Fibroblast of lung (primary cell): ENCODE measurements around the gene POLR2F.

ENCODE experiments used
- EZH2 ChIP-seq: IDR thresholded peaks from 2 replicates; pipeline ENCODE4 v1.5.1; 2012; ENCODE audit warnings: low read length, control low read depth, mild to moderate bottlenecking; ENCODE audit errors: missing control alignments
- TF ChIP-seq, protein P1 (sequence below), 2 donors: IDR thresholded peaks in 1 of 2; conservative IDR thresholded peaks in 1 of 2; 1 replicate in 1 of 2; 2 replicates in 1 of 2; pipeline ENCODE4 v1.5.1; 2011 to 2012; ENCODE audit warnings: low read length in 2 of 2, control low read depth in 1 of 2, inconsistent platforms in 1 of 2, low read depth in 1 of 2, mild to moderate bottlenecking in 1 of 2

DNA sequence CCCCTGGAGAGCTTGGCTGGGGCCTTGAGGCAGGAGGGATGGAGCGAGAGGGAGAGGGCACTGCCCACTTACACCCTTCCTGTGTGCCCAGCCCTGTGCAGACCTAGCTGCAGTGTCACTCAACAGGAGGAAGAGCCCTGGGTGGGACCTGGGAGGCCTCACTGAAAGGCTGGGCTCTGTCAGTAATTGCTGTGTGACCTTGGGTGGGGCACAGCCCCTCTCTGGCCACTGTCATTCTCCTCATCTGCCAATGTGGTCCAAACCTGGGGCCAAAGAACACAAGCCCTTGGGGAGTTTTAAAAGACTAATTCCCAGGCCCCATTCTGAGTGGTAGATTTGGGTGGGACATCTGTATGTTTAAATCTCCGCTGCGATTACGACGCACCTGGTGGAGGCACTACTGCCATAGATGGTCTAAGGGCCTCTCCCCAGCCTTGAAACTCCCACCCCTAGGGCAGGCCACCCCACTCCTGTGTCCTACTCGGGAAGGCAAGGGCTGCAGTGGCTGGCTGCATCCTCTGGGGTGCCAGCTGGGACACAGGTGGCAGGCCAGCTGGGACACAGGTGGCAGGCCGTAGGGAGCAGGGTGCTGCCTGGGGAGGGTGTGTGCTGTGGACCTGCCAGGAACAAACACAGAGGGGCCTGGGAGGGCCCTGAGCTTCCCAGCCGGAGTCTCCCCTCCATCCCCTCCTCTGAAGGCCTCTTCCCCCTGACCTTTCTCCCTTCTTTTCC, 43.2 kb downstream of the POLR2F start:
- TF ChIP-seq, protein P1, sequence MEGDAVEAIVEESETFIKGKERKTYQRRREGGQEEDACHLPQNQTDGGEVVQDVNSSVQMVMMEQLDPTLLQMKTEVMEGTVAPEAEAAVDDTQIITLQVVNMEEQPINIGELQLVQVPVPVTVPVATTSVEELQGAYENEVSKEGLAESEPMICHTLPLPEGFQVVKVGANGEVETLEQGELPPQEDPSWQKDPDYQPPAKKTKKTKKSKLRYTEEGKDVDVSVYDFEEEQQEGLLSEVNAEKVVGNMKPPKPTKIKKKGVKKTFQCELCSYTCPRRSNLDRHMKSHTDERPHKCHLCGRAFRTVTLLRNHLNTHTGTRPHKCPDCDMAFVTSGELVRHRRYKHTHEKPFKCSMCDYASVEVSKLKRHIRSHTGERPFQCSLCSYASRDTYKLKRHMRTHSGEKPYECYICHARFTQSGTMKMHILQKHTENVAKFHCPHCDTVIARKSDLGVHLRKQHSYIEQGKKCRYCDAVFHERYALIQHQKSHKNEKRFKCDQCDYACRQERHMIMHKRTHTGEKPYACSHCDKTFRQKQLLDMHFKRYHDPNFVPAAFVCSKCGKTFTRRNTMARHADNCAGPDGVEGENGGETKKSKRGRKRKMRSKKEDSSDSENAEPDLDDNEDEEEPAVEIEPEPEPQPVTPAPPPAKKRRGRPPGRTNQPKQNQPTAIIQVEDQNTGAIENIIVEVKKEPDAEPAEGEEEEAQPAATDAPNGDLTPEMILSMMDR (conservative IDR thresholded peaks at IDR 0.05 in 1 of 2, IDR thresholded peaks at IDR 0.05 in 1 of 2; ENCODE audit: low read depth in 1 of 2, low read length in 2 of 2) = no peak
- no peak for TF ChIP-seq EZH2
